Measurements from ENCODE around the gene IL13RA2. TPM values are rescaled to one million over a fixed set of nuclear protein-coding genes. Genes with fewer than 3 reads are reported as not detected.
A peak's percentile ranks its signal among the peaks of the same experiment; 100 is the strongest.

The IL13RA2 gene
- total RNA-seq, 1 donor from 2014 or later, result not detected

- DNase-seq (ENCODE audit: extremely low spot score, unreplicated experiment), result no peak
- Mint-ChIP-seq H3K4me3 (ENCODE audit: unreplicated experiment) (no peak overlapping the region), H3K36me3 (ENCODE audit: unreplicated experiment) (no peaks in the 10 kb centered on the region), H3K4me1 (ENCODE audit: unreplicated experiment) (no peaks in the 10 kb centered on the region), H3K27ac (ENCODE audit: unreplicated experiment) (no peak overlapping the region), H3K27me3 (ENCODE audit: unreplicated experiment) (peaks cover 9% of the 10 kb centered on the region), H3K9me3 (ENCODE audit: unreplicated experiment) (no peaks in the 10 kb centered on the region)
- TF ChIP-seq CTCF (IDR thresholded peaks at IDR 0.05), result no peak
These were observed 18.6 kb upstream of the IL13RA2 start for GRCh38 chrX:115036029-115036428.

GRCh38 chrX:115031989-115032388 lies 14.6 kb upstream of the IL13RA2 start:
- Mint-ChIP-seq H3K27ac (ENCODE audit: unreplicated experiment) (no peak overlapping the region), H3K27me3 (ENCODE audit: unreplicated experiment) (no peaks in the 10 kb centered on the region), H3K4me1 (ENCODE audit: unreplicated experiment) (peaks cover 11% of the 10 kb centered on the region), H3K9me3 (ENCODE audit: unreplicated experiment) (no peaks in the 10 kb centered on the region), H3K4me3 (ENCODE audit: unreplicated experiment) (no peak overlapping the region), H3K36me3 (ENCODE audit: unreplicated experiment) (no peaks in the 10 kb centered on the region)
- no peak for DNase-seq (ENCODE audit: extremely low spot score, unreplicated experiment)
- TF ChIP-seq CTCF (IDR thresholded peaks at IDR 0.05), result no peak

- Mint-ChIP-seq H3K27me3 (ENCODE audit: unreplicated experiment) (no peaks in the 10 kb centered on the region), H3K9me3 (ENCODE audit: unreplicated experiment) (no peaks in the 10 kb centered on the region), H3K27ac (ENCODE audit: unreplicated experiment) (no peak overlapping the region), H3K4me1 (ENCODE audit: unreplicated experiment) (peaks cover 11% of the 10 kb centered on the region), H3K4me3 (ENCODE audit: unreplicated experiment) (no peak overlapping the region), H3K36me3 (ENCODE audit: unreplicated experiment) (no peaks in the 10 kb centered on the region)
- no peak for TF ChIP-seq CTCF (IDR thresholded peaks at IDR 0.05)
- no peak for DNase-seq (ENCODE audit: extremely low spot score, unreplicated experiment)
These were observed 13.2 kb upstream of the IL13RA2 start for GRCh38 chrX:115030625-115031024.

GRCh38 chrX:115029869-115030570 lies 12.6 kb upstream of the IL13RA2 start:
- H3K36me3 Mint-ChIP-seq (ENCODE audit: unreplicated experiment), result no peaks in the 10 kb centered on the region
- no peak for DNase-seq (ENCODE audit: extremely low spot score, unreplicated experiment)
- no peaks in the 10 kb centered on the region for H3K27me3 Mint-ChIP-seq (ENCODE audit: unreplicated experiment)
- H3K27ac Mint-ChIP-seq (ENCODE audit: unreplicated experiment), result peak overlapping the region; percentile 62
- peaks cover 11% of the 10 kb centered on the region for H3K4me1 Mint-ChIP-seq (ENCODE audit: unreplicated experiment)
- no peak overlapping the region for H3K4me3 Mint-ChIP-seq (ENCODE audit: unreplicated experiment)
- H3K9me3 Mint-ChIP-seq (ENCODE audit: unreplicated experiment), result no peaks in the 10 kb centered on the region
- TF ChIP-seq CTCF (IDR thresholded peaks at IDR 0.05), result no peak

GRCh38 chrX:115029440-115029839 lies 12.0 kb upstream of the IL13RA2 start:
- Mint-ChIP-seq H3K4me1 (ENCODE audit: unreplicated experiment) (peaks cover 11% of the 10 kb centered on the region), H3K36me3 (ENCODE audit: unreplicated experiment) (no peaks in the 10 kb centered on the region), H3K4me3 (ENCODE audit: unreplicated experiment) (no peak overlapping the region), H3K27me3 (ENCODE audit: unreplicated experiment) (no peaks in the 10 kb centered on the region), H3K27ac (ENCODE audit: unreplicated experiment) (peak overlapping the region; percentile 62), H3K9me3 (ENCODE audit: unreplicated experiment) (no peaks in the 10 kb centered on the region)
- no peak for DNase-seq (ENCODE audit: extremely low spot score, unreplicated experiment)
- no peak for TF ChIP-seq CTCF (IDR thresholded peaks at IDR 0.05)

Measured in osteocyte (in vitro differentiated cells).